RKO (cell line): ENCODE data around the gene ZSCAN32.

Experiments
- DNase-seq: peaks from one replicate; pipeline ENCODE4 v3.0.0-alpha.2; 2016; ENCODE audit warnings: low spot score

The ZSCAN32 gene

GRCh38 chr16:3356118-3356517 is 44.7 kb downstream of the ZSCAN32 start:
- no peak for DNase-seq

- no peak for DNase-seq
Observed at GRCh38 chr16:3355589-3355988, 45.2 kb downstream of the ZSCAN32 start, which contains the start of gene OR2C1. Gene OR2C1, plus strand, starts transcription at chr16:3355889. Its CDS starts 52 bp downstream, at chr16:3355941.

- DNase-seq, result no peak
Observed at GRCh38 chr16:3349175-3349574, 51.6 kb downstream of the ZSCAN32 start.

GRCh38 chr16:3348547-3349167 is 52.1 kb downstream of the ZSCAN32 start:
- DNase-seq, result no peak

GRCh38 chr16:3347586-3347985 is 53.2 kb downstream of the ZSCAN32 start:
- no peak for DNase-seq

- DNase-seq, result no peak
Observed at GRCh38 chr16:3346041-3346440, 54.8 kb downstream of the ZSCAN32 start.
